GM06990 (cell line): Measurements from ENCODE around the gene CACNG7.

Experiments
- DNase-seq: peaks from one replicate; pipeline ENCODE4 v3.0.0-alpha.2; 2011; ENCODE audit not compliant: insufficient read length; ENCODE audit errors: extremely low read depth
- H3K27me3 ChIP-seq: replicated peaks from 2 replicates; pipeline ENCODE4 v1.6.0; 2011; ENCODE audit warnings: low read length; ENCODE audit not compliant: control insufficient read depth, insufficient read depth
- H3K36me3 ChIP-seq: 2 replicates; pipeline ENCODE4 v1.5.1; 2011; ENCODE audit warnings: low read length; ENCODE audit not compliant: control insufficient read depth, insufficient read depth
- H3K4me3 ChIP-seq: replicated peaks from 2 replicates; pipeline ENCODE4 v1.5.1; 2011; ENCODE audit warnings: low read depth, mild to moderate bottlenecking, control low read depth, low read length
- TF ChIP-seq, protein P1 (sequence below): IDR thresholded peaks from 2 replicates; pipeline ENCODE4 v1.5.1; 2011; ENCODE audit warnings: low read length, control low read depth, mild to moderate bottlenecking, inconsistent platforms; ENCODE audit not compliant: insufficient read depth, poor library complexity, severe bottlenecking

The CACNG7 gene

DNA sequence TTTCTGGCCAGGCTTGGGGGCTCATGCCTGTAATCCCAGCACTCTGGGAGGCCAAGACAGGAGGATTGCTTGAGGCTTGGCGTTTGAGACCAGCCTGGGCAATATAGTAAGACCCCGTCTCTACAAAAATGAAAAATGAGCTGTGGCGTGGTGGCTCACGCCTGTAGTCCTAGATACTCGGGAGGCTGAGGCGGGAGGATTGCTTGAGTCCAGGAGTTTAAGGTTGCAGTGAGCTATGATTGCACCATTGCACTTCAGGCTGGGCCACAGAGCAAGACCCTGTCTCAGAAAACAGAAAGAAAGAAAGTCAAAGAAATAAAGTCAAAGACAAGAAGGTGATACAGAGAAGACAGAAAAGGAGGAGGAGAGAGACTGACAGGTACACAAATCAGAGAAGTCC lies 79.9 kb downstream of the CACNG7 start:
- no peak overlapping the region for H3K4me3 ChIP-seq
- no peaks in the 10 kb centered on the region for H3K36me3 ChIP-seq
- no peaks in the 10 kb centered on the region; the same call in 1 of the 2 replicates for H3K27me3 ChIP-seq
- no peak for DNase-seq
- TF ChIP-seq, protein P1, sequence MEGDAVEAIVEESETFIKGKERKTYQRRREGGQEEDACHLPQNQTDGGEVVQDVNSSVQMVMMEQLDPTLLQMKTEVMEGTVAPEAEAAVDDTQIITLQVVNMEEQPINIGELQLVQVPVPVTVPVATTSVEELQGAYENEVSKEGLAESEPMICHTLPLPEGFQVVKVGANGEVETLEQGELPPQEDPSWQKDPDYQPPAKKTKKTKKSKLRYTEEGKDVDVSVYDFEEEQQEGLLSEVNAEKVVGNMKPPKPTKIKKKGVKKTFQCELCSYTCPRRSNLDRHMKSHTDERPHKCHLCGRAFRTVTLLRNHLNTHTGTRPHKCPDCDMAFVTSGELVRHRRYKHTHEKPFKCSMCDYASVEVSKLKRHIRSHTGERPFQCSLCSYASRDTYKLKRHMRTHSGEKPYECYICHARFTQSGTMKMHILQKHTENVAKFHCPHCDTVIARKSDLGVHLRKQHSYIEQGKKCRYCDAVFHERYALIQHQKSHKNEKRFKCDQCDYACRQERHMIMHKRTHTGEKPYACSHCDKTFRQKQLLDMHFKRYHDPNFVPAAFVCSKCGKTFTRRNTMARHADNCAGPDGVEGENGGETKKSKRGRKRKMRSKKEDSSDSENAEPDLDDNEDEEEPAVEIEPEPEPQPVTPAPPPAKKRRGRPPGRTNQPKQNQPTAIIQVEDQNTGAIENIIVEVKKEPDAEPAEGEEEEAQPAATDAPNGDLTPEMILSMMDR = no peak

DNA sequence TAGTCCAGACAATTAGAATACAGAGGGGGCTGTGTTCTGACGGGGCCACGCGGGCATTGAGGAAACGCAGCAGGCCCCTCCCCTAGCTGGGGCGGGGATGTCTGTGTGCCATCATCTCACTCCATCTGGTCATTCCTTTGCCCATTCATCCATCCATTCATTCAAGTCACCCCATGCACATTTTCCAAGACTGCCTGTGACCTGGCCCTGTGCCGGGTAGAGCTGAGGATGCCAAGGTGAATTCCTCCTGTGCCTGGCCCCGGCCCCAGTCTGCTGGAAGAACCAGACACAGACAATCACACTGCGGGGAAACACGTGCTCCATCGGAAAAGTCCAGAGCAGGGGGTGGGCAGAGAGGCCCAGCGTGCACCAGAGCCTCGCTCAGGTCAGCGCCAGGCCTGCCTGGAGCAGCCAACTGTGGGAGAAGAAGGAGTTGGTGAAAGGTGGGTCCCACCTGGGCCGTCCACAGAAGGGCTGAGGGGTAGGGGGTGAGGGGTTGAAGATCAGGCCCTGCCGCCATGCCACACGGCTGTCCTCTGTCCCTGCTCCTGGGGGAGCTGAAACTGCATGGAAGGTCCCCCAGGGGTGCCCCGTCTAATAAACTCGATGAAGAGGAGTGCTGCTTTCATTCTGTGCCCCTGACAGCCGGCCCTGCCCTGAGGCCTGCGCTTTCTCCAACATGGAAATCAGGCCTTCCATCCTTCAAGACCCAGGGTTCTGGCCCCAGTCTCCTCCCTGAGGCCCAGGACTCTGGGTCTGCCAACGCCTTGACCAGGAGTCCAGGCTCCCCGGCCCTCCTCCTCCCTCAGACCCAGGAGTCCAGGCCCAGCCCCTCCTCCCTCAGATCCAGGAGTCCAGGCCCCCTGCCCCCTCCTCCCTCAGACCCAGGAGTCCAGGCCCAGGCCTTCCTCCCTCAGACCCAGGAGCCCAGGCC lies 80.8 kb downstream of the CACNG7 start:
- DNase-seq = no peak
- Histone ChIP-seq H3K4me3 (no peak overlapping the region), H3K36me3 (no peaks in the 10 kb centered on the region), H3K27me3 (no peaks in the 10 kb centered on the region; the same call in 1 of the 2 replicates)
- TF ChIP-seq, protein P1 = no peak

DNA sequence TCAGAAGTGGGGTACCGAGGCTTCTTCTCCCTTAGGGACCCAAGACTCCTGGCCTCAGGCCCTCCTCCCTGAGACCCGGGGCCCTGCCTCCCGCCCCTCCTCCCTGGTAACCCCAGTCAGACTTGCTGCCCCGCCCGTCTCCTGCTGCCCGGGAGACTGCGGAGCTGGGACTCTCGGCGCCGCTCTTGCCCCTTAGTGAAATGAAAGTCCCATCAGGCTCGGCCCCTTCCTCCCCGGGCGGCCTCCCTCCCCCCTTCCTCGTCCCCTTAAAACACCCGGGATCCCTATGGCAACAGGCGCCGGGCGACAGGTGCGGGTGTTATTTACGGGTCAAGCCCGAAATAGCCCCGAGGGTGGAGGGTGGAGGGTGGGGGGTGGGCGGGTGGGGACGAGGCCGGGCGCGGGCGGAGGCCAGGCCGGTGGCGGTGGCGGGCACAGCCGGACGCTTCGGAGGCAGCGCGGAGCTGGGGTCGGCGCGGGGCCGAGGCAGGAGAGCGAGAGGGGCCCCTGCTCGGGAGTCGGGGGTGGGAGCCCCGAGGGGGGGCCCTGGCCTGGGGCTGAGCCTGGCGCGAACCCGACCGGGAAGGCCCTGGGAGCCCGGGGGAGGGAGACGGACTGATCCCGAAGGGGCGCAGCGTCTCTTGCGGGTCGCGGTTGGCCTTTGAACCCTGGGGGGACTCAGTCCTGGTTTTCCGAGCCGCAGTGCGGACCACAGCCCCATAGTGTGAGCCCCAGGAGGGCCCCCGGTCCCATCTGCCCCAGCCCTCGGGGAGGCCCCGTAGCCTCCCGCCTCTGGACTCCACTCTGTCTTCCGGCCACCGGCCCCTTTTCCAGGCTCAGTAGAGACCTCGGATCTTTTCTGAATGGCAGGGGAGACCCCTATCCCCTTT lies 82.4 kb downstream of the CACNG7 start, which contains the start of gene CACNG6:
Gene CACNG6 (plus strand): TSS at position 414 of the 890 bp plus-strand sequence. CDS start 1,241 bp downstream, outside the sequence.
- Histone ChIP-seq H3K36me3 (no peaks in the 10 kb centered on the region), H3K4me3 (no peak within 1 kb of the TSS), H3K27me3 (no peaks in the 10 kb centered on the region; the same call in 1 of the 2 replicates)
- DNase-seq = no peak
- TF ChIP-seq, protein P1 = no peak

DNA sequence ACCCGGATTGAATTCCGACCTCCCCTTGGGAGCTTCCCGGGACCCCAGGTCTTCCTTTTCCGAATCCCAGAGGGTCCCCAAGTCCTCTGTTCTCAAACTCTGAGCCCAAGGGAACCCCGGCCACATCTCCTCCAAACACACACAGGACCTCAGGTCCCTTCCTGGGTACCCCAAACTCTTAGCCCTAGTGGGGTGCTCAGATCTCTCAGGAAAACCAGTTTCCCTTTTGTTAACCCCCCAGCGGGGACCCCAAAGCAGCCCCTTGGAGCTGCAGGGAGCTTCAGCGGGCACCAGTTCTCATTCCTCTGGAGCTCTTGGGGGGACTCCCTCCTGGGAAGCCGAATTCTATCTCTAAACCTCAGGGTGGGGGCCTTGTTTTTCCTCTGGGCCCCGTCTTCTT lies 83.1 kb downstream of the CACNG7 start:
- no peak overlapping the region for H3K4me3 ChIP-seq
- TF ChIP-seq, protein P1 = no peak

DNA sequence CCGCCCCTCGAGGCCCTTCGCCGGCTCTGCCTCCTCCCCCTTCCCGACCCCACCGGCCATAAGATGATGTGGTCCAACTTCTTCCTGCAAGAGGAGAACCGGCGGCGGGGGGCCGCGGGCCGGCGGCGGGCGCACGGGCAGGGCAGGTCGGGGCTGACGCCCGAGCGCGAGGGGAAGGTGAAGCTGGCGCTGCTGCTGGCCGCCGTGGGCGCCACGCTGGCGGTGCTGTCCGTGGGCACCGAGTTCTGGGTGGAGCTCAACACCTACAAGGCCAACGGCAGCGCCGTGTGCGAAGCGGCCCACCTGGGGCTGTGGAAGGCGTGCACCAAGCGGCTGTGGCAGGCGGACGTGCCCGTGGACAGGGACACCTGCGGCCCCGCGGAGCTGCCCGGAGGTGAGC lies 83.7 kb downstream of the CACNG7 start:
- TF ChIP-seq, protein P1 = no peak
- Histone ChIP-seq H3K36me3 (no peaks in the 10 kb centered on the region), H3K27me3 (no peaks in the 10 kb centered on the region; the same call in 1 of the 2 replicates), H3K4me3 (no peak overlapping the region)
- no peak for DNase-seq

More for the DNA sequence above, 83.1 kb downstream of the CACNG7 start:
- Histone ChIP-seq H3K27me3 (no peaks in the 10 kb centered on the region; the same call in 1 of the 2 replicates), H3K36me3 (no peaks in the 10 kb centered on the region)
- no peak for DNase-seq
